Measurements from ENCODE around the gene CHPF.

GRCh38 chr2:219543596-219544358 is at the start of gene CHPF, which contains the start of gene TMEM198:
- no peak for TF ChIP-seq CTCF (conservative IDR thresholded peaks at IDR 0.05; ENCODE audit: low read length)
- no peak for TF ChIP-seq EZH2phosphoT487 (IDR thresholded peaks at IDR 0.05; ENCODE audit: borderline replicate concordance, low read depth, low read length)

Data from OCI-LY7 (cell line).